NCI-H510A treated with DMSO at 0.1 percent for 48 hours (cell line): ENCODE results near the gene CPA5.
"Not testable (repeated sequence)": the region's sequence is repeated elsewhere in the genome, so short reads cannot be mapped to it uniquely, and the experiment has no call there.

Source experiments
- DNase-seq: peaks from one replicate; lab custom pipeline; 2025; lab: John Stamatoyannopoulos, UW

The CPA5 gene

GRCh38 chr7:130358471-130358870 lies 13.9 kb downstream of the CPA5 start:
- no peak for DNase-seq

- no peak for DNase-seq
Observed at GRCh38 chr7:130359276-130359857, 14.8 kb downstream of the CPA5 start.

GRCh38 chr7:130360518-130360917 lies 15.9 kb downstream of the CPA5 start:
- DNase-seq, result no peak

- DNase-seq, result no peak
Observed at GRCh38 chr7:130361681-130362080, 17.1 kb downstream of the CPA5 start.

GRCh38 chr7:130362251-130362816 lies 17.7 kb downstream of the CPA5 start:
- DNase-seq, result no peak

GRCh38 chr7:130363026-130363847 lies 18.6 kb downstream of the CPA5 start:
- DNase-seq, result no peak

GRCh38 chr7:130364451-130364850 lies 19.8 kb downstream of the CPA5 start:
- DNase-seq, result no peak

- no peak for DNase-seq
Observed at GRCh38 chr7:130365088-130365487, 20.5 kb downstream of the CPA5 start.

GRCh38 chr7:130365511-130366441 lies 21.2 kb downstream of the CPA5 start:
- DNase-seq, result peak; percentile 94

GRCh38 chr7:130366564-130366963 lies 21.9 kb downstream of the CPA5 start:
- DNase-seq, result no peak

- DNase-seq, result no peak
Observed at GRCh38 chr7:130367088-130367755, 22.6 kb downstream of the CPA5 start.

- DNase-seq, result no peak
Observed at GRCh38 chr7:130367836-130368746, 23.5 kb downstream of the CPA5 start.

- no peak for DNase-seq
Observed at GRCh38 chr7:130369110-130369711, 24.6 kb downstream of the CPA5 start.

GRCh38 chr7:130369831-130370550 lies 25.4 kb downstream of the CPA5 start:
- no peak for DNase-seq

- DNase-seq, result no peak
Observed at GRCh38 chr7:130371046-130371445, 26.4 kb downstream of the CPA5 start.

- DNase-seq, result no peak
Observed at GRCh38 chr7:130372402-130373165, 28.0 kb downstream of the CPA5 start.

- no peak for DNase-seq
Observed at GRCh38 chr7:130374507-130374906, 29.9 kb downstream of the CPA5 start.

GRCh38 chr7:130376461-130376860 lies 31.8 kb downstream of the CPA5 start:
- DNase-seq, result not testable (repeated sequence)

- DNase-seq, result no peak
Observed at GRCh38 chr7:130377178-130377577, 32.6 kb downstream of the CPA5 start.
